ENCODE results near the gene EXOC3.
"Not testable (repeated sequence)": the region's sequence is repeated elsewhere in the genome, so short reads cannot be mapped to it uniquely, and the experiment has no call there.

The EXOC3 gene

GRCh38 chr5:407801-408268 lies 35.1 kb upstream of the EXOC3 start:
- no peak for DNase-seq

- DNase-seq = no peak
These were observed 32.0 kb upstream of the EXOC3 start for GRCh38 chr5:410911-411517.

GRCh38 chr5:411728-412127 lies 31.2 kb upstream of the EXOC3 start:
- peak; percentile 62 to 67 for DNase-seq

GRCh38 chr5:414991-415927 lies 27.7 kb upstream of the EXOC3 start:
- DNase-seq = not testable (repeated sequence)

GRCh38 chr5:415928-416635 lies 26.9 kb upstream of the EXOC3 start:
- peak in 1 of 2 experiments; percentile 53 for DNase-seq

- no peak for DNase-seq
These were observed 26.4 kb upstream of the EXOC3 start for GRCh38 chr5:416636-416960.

- DNase-seq = no peak
These were observed 25.4 kb upstream of the EXOC3 start for GRCh38 chr5:417301-418161.

GRCh38 chr5:418162-419121 lies 24.5 kb upstream of the EXOC3 start:
- no peak for DNase-seq

- no peak for DNase-seq
These were observed 23.0 kb upstream of the EXOC3 start for GRCh38 chr5:419970-420369.

GRCh38 chr5:420632-421286 lies 22.2 kb upstream of the EXOC3 start:
- no peak for DNase-seq

- no peak for DNase-seq
These were observed 21.6 kb upstream of the EXOC3 start for GRCh38 chr5:421287-421880.

GRCh38 chr5:421901-422300 lies 21.1 kb upstream of the EXOC3 start:
- no peak for DNase-seq

- DNase-seq = no peak
These were observed 20.4 kb upstream of the EXOC3 start for GRCh38 chr5:422323-423232.

GRCh38 chr5:423233-423565 lies 19.8 kb upstream of the EXOC3 start:
- DNase-seq = no peak

- DNase-seq = no peak
These were observed 19.2 kb upstream of the EXOC3 start for GRCh38 chr5:423626-424261.

- no peak for DNase-seq
These were observed 18.5 kb upstream of the EXOC3 start for GRCh38 chr5:424301-425110.

- DNase-seq = no peak
These were observed 17.3 kb upstream of the EXOC3 start for GRCh38 chr5:425714-426113.

GRCh38 chr5:426392-426976 lies 16.5 kb upstream of the EXOC3 start:
- DNase-seq = no peak

All from activated T-cell treated with anti-CD3 and anti-CD28 coated beads, Interleukin-2, amount 50 U/mL, for 48 hours (primary cell).